MM.1S (cell line): ENCODE results near the gene STARD6.

ENCODE experiments used
- CTCF ChIP-seq: fragments of 300-600 bp; sonication (generic); IDR thresholded peaks from 2 replicates; pipeline ENCODE4 v1.5.1; 2016; ENCODE audit warnings: antibody characterized with exemption, low read length, mixed read lengths
- EZH2 ChIP-seq: fragments of 300-600 bp; sonication (generic); optimal IDR thresholded peaks from 2 replicates; pipeline ENCODE3; 2017; ENCODE audit warnings: low read depth, mild to moderate bottlenecking, antibody characterized with exemption, low read length, mixed read lengths

- TF ChIP-seq CTCF (no peak), EZH2 (no peak)
Observed at GRCh38 chr18:54335638-54336173, 22.0 kb downstream of the STARD6 start.
